Calu3 (cell line): ENCODE measurements around the gene DUSP12. TPM values are rescaled to one million over a fixed set of nuclear protein-coding genes. Genes with fewer than 3 reads are reported as not detected.
A peak's percentile ranks its signal among the peaks of the same experiment; 100 is the strongest.

Experiments used
- BruUV-seq: library from RNA; stranded (reverse); fragments of 400-500 nt; replicated peaks from 2 replicates; lab custom pipeline; 2021; lab: Mats Ljungman, UMichigan
- CTCF ChIA-PET: fragments of 300-600 bp; sonication (Branson Sonifier 250); formaldehyde crosslinking; loops from one replicate; lab custom pipeline; 2022; ENCODE audit warnings: antibody characterized with exemption; lab: Charles Lee
- DNase-seq: peaks from one replicate; pipeline ENCODE4 v3.0.0; 2022
- H3K27ac Mint-ChIP-seq: one replicate; pipeline ENCODE4 v1.8.0; 2022; ENCODE audit warnings: mixed read lengths; ENCODE audit not compliant: unreplicated experiment
- H3K27me3 Mint-ChIP-seq: one replicate; pipeline ENCODE4 v1.8.0; 2022; ENCODE audit warnings: mixed read lengths; ENCODE audit not compliant: unreplicated experiment
- H3K36me3 Mint-ChIP-seq: one replicate; pipeline ENCODE4 v1.8.0; 2022; ENCODE audit warnings: mild to moderate bottlenecking, moderate library complexity, mixed read lengths; ENCODE audit not compliant: insufficient read depth, unreplicated experiment
- H3K4me1 Mint-ChIP-seq: one replicate; pipeline ENCODE4 v1.8.0; 2022; ENCODE audit warnings: mild to moderate bottlenecking, low read depth, mixed read lengths; ENCODE audit not compliant: unreplicated experiment
- H3K4me3 Mint-ChIP-seq: one replicate; pipeline ENCODE4 v1.8.0; 2022; ENCODE audit warnings: mild to moderate bottlenecking, low read depth, moderate library complexity, mixed read lengths; ENCODE audit not compliant: unreplicated experiment
- H3K9me3 Mint-ChIP-seq: one replicate; pipeline ENCODE4 v1.8.0; 2022; ENCODE audit warnings: low read depth, mixed read lengths; ENCODE audit not compliant: unreplicated experiment
- intact Hi-C: fragments of 100-400 bp; cut with micrococcal nuclease; formaldehyde crosslinking; loops from one replicate; pipeline ENCODE4 v1.10.0; 2022; ENCODE audit not compliant: unreplicated experiment
- total RNA-seq: library from RNA; stranded (reverse); gene quantifications from 2 replicates; pipeline ENCODE4 v1.2.3, GENCODE V29; 2022
- TF ChIP-seq, protein P1 (sequence below): fragments of 200-600 bp; IDR thresholded peaks from one replicate; pipeline ENCODE4 v1.8.0; 2022; ENCODE audit warnings: antibody characterized with exemption; ENCODE audit not compliant: unreplicated experiment

The DUSP12 gene
- total RNA-seq, 1 experiment from 2014 or later = 38.3 TPM

DNA sequence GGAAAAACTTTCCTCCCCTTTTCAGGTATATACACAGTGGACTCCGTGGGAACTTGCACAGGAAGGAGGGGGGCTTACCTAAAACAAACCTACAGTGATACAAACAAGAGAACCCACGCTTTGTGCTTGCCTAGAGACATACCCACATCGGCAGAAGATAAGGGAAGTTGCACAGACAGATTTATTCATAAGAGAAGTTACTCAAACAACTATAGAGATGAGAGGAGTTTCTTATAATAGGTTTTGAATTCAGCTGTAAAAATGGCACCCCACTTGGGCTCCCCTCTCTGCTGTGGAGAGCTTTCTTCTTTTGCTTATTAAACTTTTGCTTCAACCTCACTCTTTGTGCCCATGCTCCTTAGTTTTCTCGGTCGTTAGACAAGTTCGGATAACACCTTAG lies 1.8 kb upstream of the DUSP12 start:
- intact Hi-C loops = loop anchor here (10.0 kb wide), 2 partner anchors 183 to 543 kb away; partner anchors contain the start of gene NDUFS2
- TF ChIP-seq, protein P1, sequence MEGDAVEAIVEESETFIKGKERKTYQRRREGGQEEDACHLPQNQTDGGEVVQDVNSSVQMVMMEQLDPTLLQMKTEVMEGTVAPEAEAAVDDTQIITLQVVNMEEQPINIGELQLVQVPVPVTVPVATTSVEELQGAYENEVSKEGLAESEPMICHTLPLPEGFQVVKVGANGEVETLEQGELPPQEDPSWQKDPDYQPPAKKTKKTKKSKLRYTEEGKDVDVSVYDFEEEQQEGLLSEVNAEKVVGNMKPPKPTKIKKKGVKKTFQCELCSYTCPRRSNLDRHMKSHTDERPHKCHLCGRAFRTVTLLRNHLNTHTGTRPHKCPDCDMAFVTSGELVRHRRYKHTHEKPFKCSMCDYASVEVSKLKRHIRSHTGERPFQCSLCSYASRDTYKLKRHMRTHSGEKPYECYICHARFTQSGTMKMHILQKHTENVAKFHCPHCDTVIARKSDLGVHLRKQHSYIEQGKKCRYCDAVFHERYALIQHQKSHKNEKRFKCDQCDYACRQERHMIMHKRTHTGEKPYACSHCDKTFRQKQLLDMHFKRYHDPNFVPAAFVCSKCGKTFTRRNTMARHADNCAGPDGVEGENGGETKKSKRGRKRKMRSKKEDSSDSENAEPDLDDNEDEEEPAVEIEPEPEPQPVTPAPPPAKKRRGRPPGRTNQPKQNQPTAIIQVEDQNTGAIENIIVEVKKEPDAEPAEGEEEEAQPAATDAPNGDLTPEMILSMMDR = no peak
- DNase-seq = no peak
- Mint-ChIP-seq H3K4me3 (no peak overlapping the region), H3K9me3 (no peaks in the 10 kb centered on the region), H3K27me3 (peaks cover 7% of the 10 kb centered on the region), H3K4me1 (peaks cover 43% of the 10 kb centered on the region), H3K27ac (no peak overlapping the region), H3K36me3 (peaks cover 28% of the 10 kb centered on the region)
- no TSS peak for BruUV-seq
- CTCF ChIA-PET = no interaction called here

GRCh38 chr1:161763522-161764098 lies 14.0 kb downstream of the DUSP12 start:
- Mint-ChIP-seq H3K4me3 (peak overlapping the region; percentile 34), H3K27me3 (no peaks in the 10 kb centered on the region), H3K27ac (peak overlapping the region; percentile 72), H3K36me3 (peaks cover 34% of the 10 kb centered on the region), H3K4me1 (peaks cover 9% of the 10 kb centered on the region), H3K9me3 (no peaks in the 10 kb centered on the region)
- TF ChIP-seq, protein P1 = no peak
- CTCF ChIA-PET = no interaction called here
- peak; percentile 56 for DNase-seq
- intact Hi-C loops = no loop called here
- no TSS peak for BruUV-seq

DNA sequence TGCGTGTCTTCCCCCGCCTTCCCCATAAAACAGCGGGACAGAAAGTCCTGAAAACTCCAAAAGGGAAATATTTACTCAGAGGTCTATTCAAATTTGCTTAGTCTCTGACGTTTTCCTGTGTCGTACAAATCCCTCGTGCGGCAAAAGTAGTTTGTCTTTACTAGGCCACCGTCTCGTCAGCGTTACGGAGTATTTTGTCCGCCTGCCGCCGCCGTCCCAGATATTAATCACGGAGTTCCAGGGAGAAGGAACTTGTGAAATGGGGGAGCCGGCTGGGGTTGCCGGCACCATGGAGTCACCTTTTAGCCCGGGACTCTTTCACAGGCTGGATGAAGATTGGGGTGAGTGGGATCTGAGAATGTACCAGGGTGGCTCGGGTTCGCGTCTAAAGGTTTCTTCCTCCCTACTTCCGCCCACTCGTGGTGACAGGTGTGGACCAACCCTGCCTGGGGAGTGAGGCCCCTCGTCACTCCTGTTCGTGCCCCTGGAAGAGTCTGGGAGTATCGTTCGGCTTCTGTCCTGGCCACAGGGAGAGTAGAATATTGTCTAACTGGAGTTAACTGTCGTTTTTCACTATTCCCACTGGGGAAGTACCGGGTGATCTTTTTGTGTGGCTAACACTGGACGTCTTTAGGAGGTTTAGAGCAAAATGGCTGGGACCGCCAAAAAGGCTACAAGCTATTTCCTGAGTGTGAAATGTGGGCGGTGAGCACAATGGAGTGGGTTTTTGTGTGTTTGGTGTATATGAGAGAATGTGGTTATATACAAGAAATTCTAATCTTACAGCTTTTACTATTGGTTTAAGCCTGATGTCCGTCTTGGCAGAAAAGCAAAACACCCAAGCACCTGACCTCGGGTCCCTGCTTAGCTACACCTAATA lies 16.8 kb downstream of the DUSP12 start, which contains the start of gene ATF6:
ATF6 (plus strand) TSS at position 219 of the 880 bp plus-strand sequence; CDS start at position 260, 41 bp downstream.
- Mint-ChIP-seq H3K4me1 (peaks cover 9% of the 10 kb centered on the region), H3K4me3 (peak within 1 kb of the TSS; percentile 96), H3K36me3 (peaks cover 34% of the 10 kb centered on the region), H3K9me3 (no peaks in the 10 kb centered on the region), H3K27me3 (no peaks in the 10 kb centered on the region), H3K27ac (peak within 1 kb of the TSS; percentile 93)
- peak; percentile 87 for DNase-seq
- TF ChIP-seq, protein P1 = no peak
- TSS peak; percentile 57 for BruUV-seq
- CTCF ChIA-PET = interaction anchor here (0.8 kb wide), 1 partner anchor 26 kb away, joined by 3 read pairs; no protein-coding TSS in a partner anchor
- intact Hi-C loops = no loop called here

DNA sequence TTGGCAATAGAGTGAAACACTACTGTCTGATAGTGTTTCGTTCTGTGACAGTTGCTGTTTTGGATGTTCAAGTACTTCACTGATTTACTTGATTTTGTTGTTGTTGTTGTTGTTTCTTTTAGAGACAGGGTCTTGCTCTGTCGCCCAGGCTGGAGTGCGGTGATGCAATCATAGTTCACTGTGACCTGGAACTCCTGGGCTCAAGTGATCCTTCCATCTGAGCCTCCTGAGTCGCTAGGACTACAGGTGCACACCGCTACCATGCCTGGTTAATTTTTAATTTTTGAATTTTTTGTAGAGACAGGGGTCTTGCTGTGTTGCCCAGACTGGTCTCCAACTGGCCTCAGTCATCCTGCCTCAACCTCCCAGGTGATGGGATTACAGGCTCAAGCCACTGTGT lies 18.9 kb downstream of the DUSP12 start:
- intact Hi-C loops = no loop called here
- CTCF ChIA-PET = no interaction called here
- Mint-ChIP-seq H3K36me3 (peaks cover 30% of the 10 kb centered on the region), H3K27ac (no peak overlapping the region), H3K27me3 (no peaks in the 10 kb centered on the region), H3K4me3 (peak overlapping the region; percentile 96), H3K4me1 (peaks cover 6% of the 10 kb centered on the region), H3K9me3 (no peaks in the 10 kb centered on the region)
- BruUV-seq = no TSS peak
- TF ChIP-seq, protein P1 = no peak
- no peak for DNase-seq
